Esophagus squamous epithelium (tissue), 5 donors: Measurements from ENCODE around the gene KIAA0232. TPM values are rescaled to one million over a fixed set of nuclear protein-coding genes. Genes with fewer than 3 reads are reported as not detected.
"Not testable (repeated sequence)": the region's sequence is repeated elsewhere in the genome, so short reads cannot be mapped to it uniquely, and the experiment has no call there.

Experiments
- DNase-seq: peaks from one replicate; lab custom pipeline; 2025; lab: John Stamatoyannopoulos, UW
- H3K27ac ChIP-seq, 4 donors: fragments of 200-600 bp; sonication (generic); one replicate each; pipeline ENCODE4 v1.5.1; 2016 to 2019; ENCODE audit warnings: mild to moderate bottlenecking in 1 of 4
- H3K27me3 ChIP-seq, 4 donors: fragments of 200-600 bp; sonication (generic); 1 replicate in 3 of 4; 2 replicates in 1 of 4; pipeline versions ENCODE4 v1.5.1 to v1.6.0; 2017 to 2021; ENCODE audit warnings: antibody characterized with exemption in 1 of 4
- H3K36me3 ChIP-seq, 3 donors: fragments of 200-600 bp; sonication (generic); one replicate each; pipeline ENCODE4 v1.5.1; 2016 to 2019
- H3K4me1 ChIP-seq, 3 donors: fragments of 200-600 bp; sonication (generic); one replicate each; pipeline ENCODE4 v1.5.1; 2017 to 2019
- H3K4me3 ChIP-seq, 4 donors: fragments of 200-600 bp; sonication (generic); 1 replicate in 3 of 4; 2 replicates in 1 of 4; pipeline ENCODE4 v1.5.1; 2016 to 2019; ENCODE audit warnings: mild to moderate bottlenecking in 2 of 4, moderate library complexity in 1 of 4
- H3K9me3 ChIP-seq, 3 donors: fragments of 200-600 bp; sonication (generic); one replicate each; pipeline ENCODE4 v1.5.1; 2016 to 2019
- POLR2A ChIP-seq, 4 donors: fragments of 450-650 bp; IDR thresholded peaks; one replicate each; pipeline ENCODE4 v1.6.1; 2017; ENCODE audit warnings: antibody characterized with exemption in 4 of 4, mild to moderate bottlenecking in 4 of 4, moderate library complexity in 3 of 4
- WGBS, 2 donors: methylation state at CpG; one replicate each; pipeline ENCODE4 v1.1.5; 2018; 5-methylcytosine and 5-hydroxymethylcytosine counted together
- intact Hi-C: fragments of 100-400 bp; cut with DNase I; formaldehyde crosslinking; loops from one replicate; pipeline ENCODE4 v1.15.0; 2022
- total RNA-seq, 4 donors: library from RNA; depleted of rRNA; stranded (reverse); fragments of >200 nt; gene quantifications; one replicate each; pipeline ENCODE4 v1.1.0, GENCODE V29; 2016
- TF ChIP-seq, protein P1 (sequence below), 6 experiments: fragments of 450-650 bp in 4 of 6; fragments of 200-600 bp in 2 of 6; sonication (generic) in 2 of 6; IDR thresholded peaks; one replicate each; pipeline ENCODE4 v1.5.1; 2016 to 2019; ENCODE audit warnings: antibody characterized with exemption in 6 of 6, mild to moderate bottlenecking in 4 of 6, moderate library complexity in 4 of 6
- donor health status: DM: yes; HTN: yes; CAD: no.

The KIAA0232 gene
- total RNA-seq, 4 donors from 2014 or later = 19.4 to 46.8 (median 35.0) TPM

DNA sequence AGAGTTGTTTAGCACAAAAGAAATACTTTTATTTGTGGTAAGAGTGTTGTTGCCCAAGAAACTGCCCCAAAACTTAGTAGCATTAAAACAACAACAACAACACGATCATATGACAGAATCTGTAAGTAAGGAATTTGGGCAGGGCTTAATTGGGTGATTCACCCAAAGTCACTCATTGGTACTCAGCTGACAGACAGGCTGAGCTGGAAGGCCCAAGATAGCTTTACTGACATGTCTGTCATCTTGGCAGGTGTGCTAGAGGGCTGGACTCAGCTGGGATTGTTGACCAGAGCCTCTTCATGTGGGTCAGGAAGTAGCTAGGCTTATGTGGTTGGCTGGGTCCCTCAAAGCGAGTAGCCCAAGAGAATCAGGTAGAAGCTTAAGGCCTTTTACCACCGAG lies 52.3 kb downstream of the KIAA0232 start:
- WGBS, 2 donors = 80% methylated on average over 1 to 3 of the region's 3 CpGs
- H3K4me1 ChIP-seq = peaks cover 0 to 22% (median 6%) of the 10 kb centered on the region in 3 donors
- no peaks in the 10 kb centered on the region for H3K27me3 ChIP-seq
- intact Hi-C loops = no loop called here
- no peak for DNase-seq
- peaks cover 0 to 52% (median 0%) of the 10 kb centered on the region in 3 donors for H3K36me3 ChIP-seq
- no peaks in the 10 kb centered on the region for H3K9me3 ChIP-seq
- H3K4me3 ChIP-seq = no peak overlapping the region
- H3K27ac ChIP-seq = no peak overlapping the region
- TF ChIP-seq POLR2A (IDR thresholded peaks at IDR 0.05) = no peak
- TF ChIP-seq, protein P1, sequence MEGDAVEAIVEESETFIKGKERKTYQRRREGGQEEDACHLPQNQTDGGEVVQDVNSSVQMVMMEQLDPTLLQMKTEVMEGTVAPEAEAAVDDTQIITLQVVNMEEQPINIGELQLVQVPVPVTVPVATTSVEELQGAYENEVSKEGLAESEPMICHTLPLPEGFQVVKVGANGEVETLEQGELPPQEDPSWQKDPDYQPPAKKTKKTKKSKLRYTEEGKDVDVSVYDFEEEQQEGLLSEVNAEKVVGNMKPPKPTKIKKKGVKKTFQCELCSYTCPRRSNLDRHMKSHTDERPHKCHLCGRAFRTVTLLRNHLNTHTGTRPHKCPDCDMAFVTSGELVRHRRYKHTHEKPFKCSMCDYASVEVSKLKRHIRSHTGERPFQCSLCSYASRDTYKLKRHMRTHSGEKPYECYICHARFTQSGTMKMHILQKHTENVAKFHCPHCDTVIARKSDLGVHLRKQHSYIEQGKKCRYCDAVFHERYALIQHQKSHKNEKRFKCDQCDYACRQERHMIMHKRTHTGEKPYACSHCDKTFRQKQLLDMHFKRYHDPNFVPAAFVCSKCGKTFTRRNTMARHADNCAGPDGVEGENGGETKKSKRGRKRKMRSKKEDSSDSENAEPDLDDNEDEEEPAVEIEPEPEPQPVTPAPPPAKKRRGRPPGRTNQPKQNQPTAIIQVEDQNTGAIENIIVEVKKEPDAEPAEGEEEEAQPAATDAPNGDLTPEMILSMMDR (IDR thresholded peaks at IDR 0.05) = no peak

DNA sequence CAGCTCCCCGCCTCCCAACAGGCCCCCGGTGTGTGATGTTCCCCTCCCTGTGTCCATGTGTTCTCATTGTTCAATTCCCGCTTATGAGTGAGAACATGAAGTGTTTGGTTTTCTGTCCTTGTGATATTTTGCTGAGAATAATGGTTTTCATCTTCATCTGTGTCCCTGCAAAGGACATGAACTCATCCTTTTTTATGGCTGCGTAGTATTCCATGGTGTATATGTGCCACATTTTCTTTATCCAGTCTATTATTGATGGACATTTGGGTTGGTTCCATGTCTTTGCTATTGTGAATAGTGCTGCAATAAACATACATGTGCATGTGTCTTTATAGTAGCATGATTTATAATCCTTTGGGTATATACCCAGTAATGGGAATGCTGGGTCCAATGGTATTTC lies 53.1 kb downstream of the KIAA0232 start:
- DNase-seq, H3K9me3 ChIP-seq, H3K27me3 ChIP-seq, H3K27ac ChIP-seq, intact Hi-C loops, H3K4me3 ChIP-seq: not testable (repeated sequence)
- H3K36me3 ChIP-seq = peaks cover 0 to 44% (median 0%) of the 10 kb centered on the region in 3 donors
- H3K4me1 ChIP-seq = peaks cover 0 to 30% (median 6%) of the 10 kb centered on the region in 3 donors
- 96% methylated on average over 4 of the region's 4 CpGs for WGBS, 2 donors

DNA sequence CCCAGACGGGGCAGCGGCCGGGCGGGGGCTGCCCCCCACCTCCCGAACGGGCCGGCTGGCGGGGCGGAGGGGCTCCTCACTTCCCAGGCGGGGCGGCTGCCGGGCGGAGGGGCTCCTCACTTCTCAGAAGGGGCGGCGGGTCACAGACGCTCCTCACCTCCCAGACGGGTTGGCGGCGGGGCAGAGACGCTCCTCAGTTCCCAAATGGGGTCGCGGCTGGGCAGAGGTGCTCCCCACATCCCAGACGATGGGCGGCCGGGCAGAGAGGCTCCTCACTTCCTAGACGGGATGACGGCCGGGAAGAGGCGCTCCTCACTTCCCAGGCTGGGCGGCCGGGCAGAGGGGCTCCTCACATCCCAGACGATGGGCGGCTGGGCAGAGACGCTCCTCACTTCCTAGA lies 54.6 kb downstream of the KIAA0232 start:
- H3K9me3 ChIP-seq, DNase-seq, H3K4me3 ChIP-seq, H3K27me3 ChIP-seq, intact Hi-C loops, H3K27ac ChIP-seq: not testable (repeated sequence)
- Histone ChIP-seq H3K4me1 (peaks cover 0 to 38% (median 6%) of the 10 kb centered on the region in 3 donors), H3K36me3 (peaks cover 0 to 41% (median 0%) of the 10 kb centered on the region in 3 donors)
- WGBS, 2 donors = no CpG with 5 or more reads among the region's 34 CpGs

DNA sequence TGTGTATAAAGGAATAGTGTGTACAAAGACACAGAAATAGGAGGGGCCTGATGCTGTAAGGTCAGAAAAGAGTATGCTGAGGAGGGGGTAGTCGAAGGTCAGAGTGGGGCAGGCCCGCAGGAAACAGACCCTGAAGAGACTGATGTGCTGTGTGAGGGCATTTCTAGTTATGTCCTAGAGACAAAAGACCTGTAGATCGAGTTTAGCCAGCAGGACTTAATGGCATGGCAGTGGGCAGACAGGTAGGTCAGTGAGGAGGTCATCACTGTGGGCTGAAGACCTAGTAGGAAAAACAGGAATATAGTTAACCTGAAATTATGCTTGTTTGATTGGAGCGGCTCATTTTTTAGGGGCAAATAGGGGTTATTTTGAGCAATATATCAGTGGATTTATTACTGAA lies 57.1 kb downstream of the KIAA0232 start:
- Histone ChIP-seq H3K4me3 (no peak overlapping the region), H3K36me3 (peaks cover 0 to 46% (median 0%) of the 10 kb centered on the region in 3 donors), H3K9me3 (no peaks in the 10 kb centered on the region), H3K27me3 (no peaks in the 10 kb centered on the region), H3K27ac (peak overlapping the region in 1 of 4 donors; percentile 14), H3K4me1 (peaks cover 0 to 36% (median 6%) of the 10 kb centered on the region in 3 donors)
- intact Hi-C loops = no loop called here
- WGBS, 2 donors = 80 to 87% methylated on average over 4 of the region's 4 CpGs
- TF ChIP-seq, protein P1 (IDR thresholded peaks at IDR 0.05) = no peak
- no peak for TF ChIP-seq POLR2A (IDR thresholded peaks at IDR 0.05)
- DNase-seq = no peak

DNA sequence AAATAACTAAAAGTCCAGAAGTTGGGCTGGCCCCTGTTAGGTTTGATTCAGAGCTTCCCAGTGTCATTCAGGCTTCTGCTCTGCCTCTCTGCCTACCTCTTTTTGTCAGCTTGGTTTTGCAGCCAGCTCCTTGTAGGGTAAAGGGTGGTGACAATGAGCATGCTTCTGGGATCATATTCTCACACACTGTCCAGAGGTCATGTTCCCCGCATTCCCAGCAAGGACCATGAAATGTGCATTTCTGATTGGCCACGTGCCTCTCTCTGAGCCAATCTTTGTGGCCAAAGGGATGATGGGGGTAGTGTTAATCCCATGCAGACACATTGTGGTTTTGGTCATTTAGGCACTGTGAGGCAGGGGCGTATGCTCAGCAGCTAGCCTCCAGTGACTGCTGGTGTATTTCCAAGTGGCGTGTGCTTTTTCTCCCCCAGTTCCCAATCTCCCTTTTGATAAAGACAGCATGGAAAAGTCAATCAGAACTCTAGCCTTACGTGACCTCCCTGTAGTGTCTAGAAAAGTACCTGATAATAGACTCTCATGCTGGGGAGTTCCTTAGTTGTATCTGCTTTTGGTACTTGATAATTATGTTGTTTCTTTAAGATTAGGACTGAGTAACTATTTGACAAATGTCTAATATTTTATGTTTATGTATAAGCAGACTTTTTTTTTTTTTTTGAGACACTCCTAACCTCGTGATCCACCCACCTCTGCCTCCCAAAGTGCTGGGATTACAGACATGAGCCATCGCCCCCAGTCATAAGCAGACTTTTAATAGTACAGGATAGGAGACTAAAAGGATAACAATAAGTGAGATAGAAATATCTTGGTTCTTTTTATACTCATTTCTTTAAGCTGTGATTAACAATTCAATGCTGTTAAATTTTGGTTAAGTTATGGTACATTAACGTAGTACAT lies 57.8 kb downstream of the KIAA0232 start:
- H3K27ac ChIP-seq = peak overlapping the region in 1 of 4 donors; percentile 14
- no peaks in the 10 kb centered on the region for H3K9me3 ChIP-seq
- H3K4me1 ChIP-seq = peaks cover 0 to 34% (median 6%) of the 10 kb centered on the region in 3 donors
- no peak for TF ChIP-seq POLR2A (IDR thresholded peaks at IDR 0.05)
- TF ChIP-seq, protein P1 (IDR thresholded peaks at IDR 0.05) = no peak
- WGBS, 2 donors = 51 to 53% methylated on average over 6 of the region's 8 CpGs
- DNase-seq = no peak
- no peak overlapping the region for H3K4me3 ChIP-seq
- H3K27me3 ChIP-seq = no peaks in the 10 kb centered on the region
- intact Hi-C loops = no loop called here
- H3K36me3 ChIP-seq = peaks cover 3 to 51% (median 5%) of the 10 kb centered on the region in 3 donors

DNA sequence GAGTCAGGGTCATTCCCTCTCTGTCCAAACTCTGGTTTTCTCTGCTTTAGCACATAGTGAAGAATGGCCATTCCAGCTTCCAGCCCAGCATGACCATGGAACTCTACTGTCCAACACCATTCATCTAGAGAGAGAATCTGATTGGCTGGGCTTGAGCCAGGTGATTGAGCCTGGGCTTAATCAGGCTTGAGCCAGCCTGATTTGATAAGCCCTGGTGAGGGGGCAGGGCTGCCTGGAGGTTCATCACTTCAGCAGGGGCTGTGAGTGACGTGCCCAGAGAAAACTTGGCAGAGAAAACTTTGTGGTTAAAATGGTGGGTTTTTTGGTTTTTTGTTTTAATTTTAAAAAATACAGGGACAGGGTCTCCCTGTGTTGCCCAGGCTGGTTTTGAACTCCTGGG lies 62.5 kb downstream of the KIAA0232 start:
- DNase-seq = no peak
- Histone ChIP-seq H3K27ac (no peak overlapping the region), H3K9me3 (no peaks in the 10 kb centered on the region), H3K27me3 (no peaks in the 10 kb centered on the region), H3K4me1 (peaks cover 0 to 14% (median 0%) of the 10 kb centered on the region in 3 donors), H3K4me3 (no peak overlapping the region), H3K36me3 (peaks cover 3 to 84% (median 5%) of the 10 kb centered on the region in 3 donors)
- TF ChIP-seq, protein P1 (IDR thresholded peaks at IDR 0.05) = no peak
- TF ChIP-seq POLR2A (IDR thresholded peaks at IDR 0.05) = no peak
- intact Hi-C loops = no loop called here
- 82 to 89% methylated on average over 1 of the region's 1 CpG for WGBS, 2 donors
